ENCODE data around the gene CCDC88B.
A peak's percentile ranks its signal among the peaks of the same experiment; 100 is the strongest.

Gene CCDC88B, protein sequence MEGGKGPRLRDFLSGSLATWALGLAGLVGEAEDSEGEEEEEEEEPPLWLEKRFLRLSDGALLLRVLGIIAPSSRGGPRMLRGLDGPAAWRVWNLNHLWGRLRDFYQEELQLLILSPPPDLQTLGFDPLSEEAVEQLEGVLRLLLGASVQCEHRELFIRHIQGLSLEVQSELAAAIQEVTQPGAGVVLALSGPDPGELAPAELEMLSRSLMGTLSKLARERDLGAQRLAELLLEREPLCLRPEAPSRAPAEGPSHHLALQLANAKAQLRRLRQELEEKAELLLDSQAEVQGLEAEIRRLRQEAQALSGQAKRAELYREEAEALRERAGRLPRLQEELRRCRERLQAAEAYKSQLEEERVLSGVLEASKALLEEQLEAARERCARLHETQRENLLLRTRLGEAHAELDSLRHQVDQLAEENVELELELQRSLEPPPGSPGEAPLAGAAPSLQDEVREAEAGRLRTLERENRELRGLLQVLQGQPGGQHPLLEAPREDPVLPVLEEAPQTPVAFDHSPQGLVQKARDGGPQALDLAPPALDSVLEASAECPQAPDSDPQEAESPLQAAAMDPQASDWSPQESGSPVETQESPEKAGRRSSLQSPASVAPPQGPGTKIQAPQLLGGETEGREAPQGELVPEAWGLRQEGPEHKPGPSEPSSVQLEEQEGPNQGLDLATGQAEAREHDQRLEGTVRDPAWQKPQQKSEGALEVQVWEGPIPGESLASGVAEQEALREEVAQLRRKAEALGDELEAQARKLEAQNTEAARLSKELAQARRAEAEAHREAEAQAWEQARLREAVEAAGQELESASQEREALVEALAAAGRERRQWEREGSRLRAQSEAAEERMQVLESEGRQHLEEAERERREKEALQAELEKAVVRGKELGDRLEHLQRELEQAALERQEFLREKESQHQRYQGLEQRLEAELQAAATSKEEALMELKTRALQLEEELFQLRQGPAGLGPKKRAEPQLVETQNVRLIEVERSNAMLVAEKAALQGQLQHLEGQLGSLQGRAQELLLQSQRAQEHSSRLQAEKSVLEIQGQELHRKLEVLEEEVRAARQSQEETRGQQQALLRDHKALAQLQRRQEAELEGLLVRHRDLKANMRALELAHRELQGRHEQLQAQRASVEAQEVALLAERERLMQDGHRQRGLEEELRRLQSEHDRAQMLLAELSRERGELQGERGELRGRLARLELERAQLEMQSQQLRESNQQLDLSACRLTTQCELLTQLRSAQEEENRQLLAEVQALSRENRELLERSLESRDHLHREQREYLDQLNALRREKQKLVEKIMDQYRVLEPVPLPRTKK (N-terminal part only)

GRCh38 chr11:64339754-64340408 is at the start of gene CCDC88B:
CCDC88B (plus strand) TSS chr11:64340204; CDS start chr11:64340267, 63 bp downstream.
- no peak for DNase-seq (ENCODE audit: low spot score)

DNA sequence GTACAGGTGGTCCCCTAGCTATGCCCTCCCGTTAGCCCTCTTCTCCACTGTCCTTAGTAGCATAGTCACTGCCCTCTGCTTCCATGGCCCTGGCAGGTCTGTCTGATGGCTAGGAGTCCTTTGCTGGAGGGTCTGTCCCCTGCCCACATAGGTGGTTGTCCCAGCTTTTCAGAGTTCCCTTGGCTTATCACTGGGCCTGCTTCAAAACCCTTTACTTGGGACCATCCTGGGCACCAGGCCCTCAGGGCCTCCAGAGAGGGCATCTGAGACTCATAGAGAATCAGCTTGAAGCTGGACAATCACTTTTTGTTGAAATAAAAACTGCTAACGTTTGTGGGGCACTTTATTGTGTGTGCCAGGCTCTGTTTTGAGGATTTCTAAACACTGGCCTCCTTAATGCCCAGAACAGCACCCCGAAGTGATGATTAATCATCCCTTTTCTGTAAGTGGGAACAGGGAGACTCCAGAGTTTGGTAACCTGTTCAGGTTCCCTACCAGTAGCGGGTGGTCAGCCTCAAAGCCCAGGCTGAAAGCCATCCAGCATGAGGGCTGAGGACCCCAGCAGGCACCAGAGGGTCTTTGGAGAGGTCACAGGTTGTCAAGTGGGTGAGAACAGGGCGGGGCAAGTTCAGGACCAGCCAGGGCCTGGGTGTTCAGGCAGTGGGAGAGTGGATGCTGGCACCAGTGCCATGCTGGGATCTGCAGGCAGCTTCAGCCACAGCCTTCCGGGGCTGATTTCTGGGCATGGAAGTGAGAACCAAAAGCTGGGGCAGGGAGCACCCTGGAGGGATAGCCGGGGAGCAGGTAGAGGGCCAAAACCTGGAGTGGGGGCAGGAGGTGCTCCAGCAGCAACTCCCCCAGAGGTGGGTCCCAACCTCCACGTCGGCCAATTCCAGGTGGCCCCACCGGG is 49.4 kb upstream of the CCDC88B start:
- DNase-seq (ENCODE audit: low spot score): no peak

DNA sequence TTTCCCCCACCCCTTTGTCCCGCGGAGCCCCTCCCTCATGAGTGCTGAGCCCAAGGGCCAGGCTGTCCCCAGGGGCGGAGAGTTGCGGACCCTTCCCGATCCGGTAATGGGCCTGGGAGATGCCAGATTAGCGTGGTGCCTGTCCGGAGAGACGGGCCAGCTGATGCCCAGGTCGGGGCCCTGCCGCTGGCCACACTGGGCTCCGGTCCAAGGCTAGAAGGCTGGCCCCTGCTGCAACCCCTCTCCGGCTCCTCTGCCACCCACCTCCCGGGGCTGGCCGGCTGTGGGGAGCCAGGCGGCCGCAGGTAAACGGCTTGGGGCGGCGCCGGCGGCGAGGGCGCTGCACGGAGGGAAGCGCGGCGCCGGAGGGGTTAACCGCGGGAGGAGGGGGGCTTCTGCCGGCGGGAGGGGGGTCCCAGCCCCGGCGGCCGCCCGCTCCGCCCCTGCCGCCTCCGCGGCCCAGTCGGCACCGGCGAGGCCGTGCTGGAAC is 48.7 kb upstream of the CCDC88B start, which contains the start of gene KCNK4:
TSS of gene KCNK4 (plus strand) at position 41 of the 490 bp plus-strand sequence. CDS start 1,717 bp downstream, outside the sequence.
- DNase-seq (ENCODE audit: low spot score): no peak

GRCh38 chr11:64291752-64292459 is 48.1 kb upstream of the CCDC88B start:
- no peak for DNase-seq (ENCODE audit: low spot score)

GRCh38 chr11:64292460-64293254 is 47.3 kb upstream of the CCDC88B start:
- DNase-seq (ENCODE audit: low spot score): no peak

DNA sequence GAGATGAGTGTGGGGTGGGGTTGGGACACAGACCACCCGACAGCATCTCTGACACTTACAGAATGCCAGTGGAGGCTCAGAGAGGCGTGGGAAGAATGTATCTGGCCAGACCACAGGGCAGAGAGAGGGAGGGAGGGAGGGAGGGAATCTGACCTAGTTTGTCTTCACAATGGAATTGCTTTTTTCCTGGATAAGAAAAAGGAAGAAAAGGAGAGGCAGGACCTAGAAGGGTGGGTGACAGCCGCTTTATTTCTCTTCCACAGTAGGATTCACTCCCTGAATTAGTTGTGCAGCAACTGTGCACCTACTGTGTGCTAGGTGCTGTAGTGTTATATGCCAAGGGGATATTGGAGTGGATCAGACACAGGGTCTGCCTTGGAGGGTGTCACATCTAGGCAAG is 45.2 kb upstream of the CCDC88B start:
- DNase-seq (ENCODE audit: low spot score): no peak

DNA sequence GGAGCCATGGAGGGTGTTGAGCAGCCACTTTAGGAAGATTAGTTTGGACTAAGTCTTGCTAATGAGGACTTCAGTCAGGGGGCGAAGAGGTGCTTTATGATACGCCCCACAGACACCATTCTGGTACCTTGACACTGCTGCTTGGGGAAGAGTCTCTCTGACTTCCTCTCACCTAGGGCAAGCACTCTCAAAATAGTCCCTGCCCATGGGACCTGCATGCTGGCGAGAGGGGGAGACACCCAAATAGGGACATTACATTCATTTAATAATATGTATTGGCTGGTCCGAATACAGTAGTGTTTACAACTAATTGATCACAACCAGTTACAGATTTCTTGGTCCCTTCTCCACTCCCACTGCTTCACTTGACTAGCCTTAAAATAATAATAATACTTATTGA is 44.2 kb upstream of the CCDC88B start:
- no peak for DNase-seq (ENCODE audit: low spot score)

DNA sequence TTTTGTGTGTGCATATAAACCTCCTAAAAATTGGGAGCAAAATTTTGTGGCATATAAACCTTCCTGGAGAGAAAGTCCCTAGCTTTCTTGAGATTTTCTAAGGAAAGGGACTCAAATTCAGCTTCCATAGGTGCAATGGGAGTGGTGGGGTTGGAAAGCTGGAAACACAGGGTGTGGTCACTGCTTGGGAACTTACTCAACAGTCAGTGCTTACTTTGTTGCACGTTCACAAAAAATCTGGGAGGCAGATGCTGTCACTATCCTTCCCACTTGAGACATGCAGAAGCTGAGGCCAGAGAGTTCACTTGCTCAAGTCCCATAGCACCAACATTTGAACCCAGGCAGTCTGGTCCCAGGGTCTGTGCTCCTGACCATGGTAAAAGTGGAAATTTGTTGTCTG is 43.8 kb upstream of the CCDC88B start:
- DNase-seq (ENCODE audit: low spot score): no peak

DNA sequence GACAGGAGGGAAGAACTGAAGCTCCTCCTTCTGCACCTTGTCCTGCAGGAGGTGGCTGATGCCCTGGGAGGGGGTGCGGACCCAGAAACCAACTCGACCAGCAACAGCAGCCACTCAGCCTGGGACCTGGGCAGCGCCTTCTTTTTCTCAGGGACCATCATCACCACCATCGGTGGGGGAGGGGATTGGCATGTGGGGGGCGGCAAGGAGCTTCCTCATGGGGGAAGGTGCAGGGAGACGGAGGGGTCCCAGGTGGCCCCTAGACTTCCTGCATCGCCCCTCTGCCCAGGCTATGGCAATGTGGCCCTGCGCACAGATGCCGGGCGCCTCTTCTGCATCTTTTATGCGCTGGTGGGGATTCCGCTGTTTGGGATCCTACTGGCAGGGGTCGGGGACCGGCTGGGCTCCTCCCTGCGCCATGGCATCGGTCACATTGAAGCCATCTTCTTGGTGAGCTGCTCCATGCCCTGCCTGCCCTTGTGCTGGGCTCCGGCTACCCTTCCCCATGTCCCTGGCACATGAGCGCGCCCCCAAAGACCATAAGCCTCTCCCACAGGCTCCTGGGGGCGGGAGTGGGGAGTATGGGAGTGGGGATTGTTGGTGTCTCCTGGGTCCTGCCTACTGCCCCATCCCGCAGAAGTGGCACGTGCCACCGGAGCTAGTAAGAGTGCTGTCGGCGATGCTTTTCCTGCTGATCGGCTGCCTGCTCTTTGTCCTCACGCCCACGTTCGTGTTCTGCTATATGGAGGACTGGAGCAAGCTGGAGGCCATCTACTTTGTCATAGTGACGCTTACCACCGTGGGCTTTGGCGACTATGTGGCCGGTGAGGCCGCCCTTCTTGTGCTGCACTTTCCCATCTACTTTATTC is 42.9 kb upstream of the CCDC88B start:
- no peak for DNase-seq (ENCODE audit: low spot score)

DNA sequence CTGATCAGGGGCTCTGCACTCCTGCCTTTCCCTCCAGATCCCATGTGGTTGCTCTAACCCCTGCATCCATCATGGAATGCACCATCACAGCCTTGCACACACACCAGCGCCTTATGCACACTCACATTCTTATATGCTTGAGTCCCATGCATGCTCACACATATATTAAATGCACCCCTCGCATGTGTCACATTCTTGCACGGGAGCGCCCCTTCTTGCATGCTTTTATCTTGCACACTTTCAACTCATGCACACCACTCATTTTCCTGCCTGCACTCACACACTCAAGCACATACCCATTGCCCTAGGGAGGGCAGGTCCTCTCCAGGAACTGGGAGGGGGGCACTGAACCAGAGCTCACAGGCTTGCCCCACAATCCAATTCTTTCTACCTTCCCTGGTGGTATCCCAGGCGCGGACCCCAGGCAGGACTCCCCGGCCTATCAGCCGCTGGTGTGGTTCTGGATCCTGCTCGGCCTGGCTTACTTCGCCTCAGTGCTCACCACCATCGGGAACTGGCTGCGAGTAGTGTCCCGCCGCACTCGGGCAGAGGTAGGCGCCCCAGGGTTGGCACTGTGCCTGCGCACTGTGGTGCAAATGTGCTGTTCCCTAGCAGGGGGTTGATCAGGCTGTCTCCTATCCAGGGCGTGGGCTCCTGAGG is 42.2 kb upstream of the CCDC88B start:
- DNase-seq (ENCODE audit: low spot score): no peak

- DNase-seq (ENCODE audit: low spot score): peak; percentile 46
These were observed 40.8 kb upstream of the CCDC88B start for GRCh38 chr11:64298966-64299846.

DNA sequence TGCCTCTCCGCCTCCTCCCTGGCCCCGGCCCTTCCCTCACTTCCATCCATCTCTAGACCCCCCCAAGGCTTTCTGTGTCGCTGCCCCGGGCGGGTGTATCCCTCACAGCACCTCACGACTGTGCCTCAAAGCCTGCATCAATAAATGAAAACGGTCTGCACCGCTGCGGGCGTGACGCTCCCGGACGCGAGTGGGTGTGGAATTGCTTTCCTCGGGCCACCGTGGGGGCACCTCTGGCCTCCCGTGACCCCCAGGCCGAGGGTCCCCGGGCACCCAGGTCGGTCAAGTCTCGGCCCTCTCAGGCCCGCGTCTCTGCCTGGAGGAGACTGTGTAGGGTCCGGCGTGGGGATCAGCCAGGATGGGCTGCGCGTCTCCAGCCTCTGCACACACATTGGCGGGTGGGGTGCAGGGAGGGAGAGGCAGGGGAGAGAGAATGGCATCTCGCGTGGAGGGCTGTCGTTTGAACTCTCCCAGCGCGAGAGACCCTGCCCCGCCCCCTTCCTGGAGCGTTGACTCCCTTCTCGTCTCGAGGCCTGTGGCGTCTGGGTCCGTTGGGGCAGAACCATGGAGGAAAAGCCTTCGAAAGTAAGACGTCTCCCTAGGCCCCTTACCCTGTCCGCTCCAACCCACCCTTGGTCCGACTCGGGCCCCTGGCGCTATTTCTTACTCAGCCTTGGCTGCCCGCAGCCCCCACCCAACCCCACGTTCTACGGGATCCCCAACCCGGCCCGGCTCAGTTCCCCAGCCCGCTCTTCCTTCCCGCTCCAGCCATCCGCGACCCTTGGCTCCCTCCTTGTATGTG is 40.0 kb upstream of the CCDC88B start, which contains the start of gene CATSPERZ:
TSS of gene CATSPERZ (plus strand) at position 512 of the 802 bp plus-strand sequence. CDS start at position 565, 53 bp downstream.
- no peak for DNase-seq (ENCODE audit: low spot score)

- no peak for DNase-seq (ENCODE audit: low spot score)
These were observed 36.6 kb upstream of the CCDC88B start for GRCh38 chr11:64303109-64304031.

- no peak for DNase-seq (ENCODE audit: low spot score)
These were observed 36.0 kb upstream of the CCDC88B start for GRCh38 chr11:64304032-64304315.
